Central memory CD8-positive, alpha-beta T cell (primary cell): ENCODE measurements around the gene XRN2.

Experiments
- ATAC-seq: fragments of 150-1000 bp; cut with Tn5 transposase; replicated peaks from 2 replicates; pipeline ENCODE4 v1.10.0; 2022; ENCODE audit warnings: mild to moderate bottlenecking, moderate FRiP score, moderate number of reproducible peaks; ENCODE audit not compliant: poor library complexity, severe bottlenecking; ENCODE audit errors: extremely low read depth
- DNase-seq, 2 donors: peaks; one replicate each; pipeline ENCODE4 v3.0.0; 2021; ENCODE audit warnings: low spot score in 2 of 2
- H3K27ac Mint-ChIP-seq: one replicate; pipeline ENCODE4 v1.8.0; 2022; ENCODE audit warnings: low read depth, mild to moderate bottlenecking, moderate library complexity, mixed read lengths
- H3K27me3 Mint-ChIP-seq: one replicate; pipeline ENCODE4 v1.8.0; 2022; ENCODE audit warnings: mixed read lengths
- H3K36me3 Mint-ChIP-seq: one replicate; pipeline ENCODE4 v1.8.0; 2022; ENCODE audit warnings: mild to moderate bottlenecking, moderate library complexity, mixed read lengths; ENCODE audit not compliant: insufficient read depth
- H3K4me1 Mint-ChIP-seq: one replicate; pipeline ENCODE4 v1.8.0; 2022; ENCODE audit warnings: mixed read lengths
- H3K4me3 Mint-ChIP-seq: one replicate; pipeline ENCODE4 v1.8.0; 2022; ENCODE audit warnings: mild to moderate bottlenecking, moderate library complexity, mixed read lengths
- H3K9me3 Mint-ChIP-seq: one replicate; pipeline ENCODE4 v1.8.0; 2022; ENCODE audit warnings: mixed read lengths

Gene XRN2

GRCh38 chr20:21309678-21310467, 6.7 kb downstream of the XRN2 start:
- Mint-ChIP-seq H3K27me3 (no peaks in the 10 kb centered on the region), H3K4me1 (peaks cover 68% of the 10 kb centered on the region), H3K9me3 (no peaks in the 10 kb centered on the region), H3K36me3 (peaks cover 10% of the 10 kb centered on the region), H3K27ac (no peak overlapping the region), H3K4me3 (no peak overlapping the region)
- ATAC-seq, result no peak
- DNase-seq, result no peak

- Mint-ChIP-seq H3K4me3 (no peak overlapping the region), H3K27me3 (no peaks in the 10 kb centered on the region), H3K9me3 (no peaks in the 10 kb centered on the region), H3K27ac (peak overlapping the region; percentile 51), H3K4me1 (peaks cover 88% of the 10 kb centered on the region), H3K36me3 (peaks cover 9% of the 10 kb centered on the region)
- DNase-seq (no peak), ATAC-seq (no peak)
These were observed 9.8 kb downstream of the XRN2 start for GRCh38 chr20:21312813-21313474.

- no peak overlapping the region for H3K4me3 Mint-ChIP-seq
- no peak overlapping the region for H3K27ac Mint-ChIP-seq
- no peaks in the 10 kb centered on the region for H3K9me3 Mint-ChIP-seq
- no peaks in the 10 kb centered on the region for H3K27me3 Mint-ChIP-seq
- ATAC-seq (no peak), DNase-seq (no peak)
- H3K4me1 Mint-ChIP-seq, result peaks cover 80% of the 10 kb centered on the region
- H3K36me3 Mint-ChIP-seq, result peaks cover 5% of the 10 kb centered on the region
These were observed 12.0 kb downstream of the XRN2 start for GRCh38 chr20:21315138-21315537.

GRCh38 chr20:21322083-21322710, 19.1 kb downstream of the XRN2 start:
- no peak for ATAC-seq

GRCh38 chr20:21322921-21323331, 19.8 kb downstream of the XRN2 start:
- Mint-ChIP-seq H3K27ac (peak overlapping the region; percentile 7), H3K36me3 (peaks cover 8% of the 10 kb centered on the region), H3K4me1 (peaks cover 66% of the 10 kb centered on the region), H3K9me3 (no peaks in the 10 kb centered on the region), H3K27me3 (no peaks in the 10 kb centered on the region), H3K4me3 (peak overlapping the region; percentile 49)
- no peak for DNase-seq
- peak; percentile 52 for ATAC-seq

More at GRCh38 chr20:21322083-21322710, 19.1 kb downstream of the XRN2 start:
- Mint-ChIP-seq H3K4me1 (peaks cover 72% of the 10 kb centered on the region), H3K27me3 (no peaks in the 10 kb centered on the region), H3K36me3 (peaks cover 5% of the 10 kb centered on the region), H3K9me3 (no peaks in the 10 kb centered on the region), H3K4me3 (no peak overlapping the region), H3K27ac (peak overlapping the region; percentile 7)
- DNase-seq, result no peak

GRCh38 chr20:21323640-21324039, 20.5 kb downstream of the XRN2 start:
- Mint-ChIP-seq H3K4me3 (peak overlapping the region; percentile 49), H3K27me3 (no peaks in the 10 kb centered on the region), H3K36me3 (peaks cover 14% of the 10 kb centered on the region), H3K9me3 (no peaks in the 10 kb centered on the region), H3K4me1 (peaks cover 66% of the 10 kb centered on the region), H3K27ac (peak overlapping the region; percentile 7)
- DNase-seq, result no peak
- no peak for ATAC-seq

GRCh38 chr20:21324126-21324525, 21.0 kb downstream of the XRN2 start:
- no peak for DNase-seq
- no peaks in the 10 kb centered on the region for H3K9me3 Mint-ChIP-seq
- peaks cover 16% of the 10 kb centered on the region for H3K36me3 Mint-ChIP-seq
- peak overlapping the region; percentile 33 for H3K4me3 Mint-ChIP-seq
- ATAC-seq, result no peak
- no peaks in the 10 kb centered on the region for H3K27me3 Mint-ChIP-seq
- H3K4me1 Mint-ChIP-seq, result peaks cover 65% of the 10 kb centered on the region
- peak overlapping the region; percentile 65 for H3K27ac Mint-ChIP-seq

GRCh38 chr20:21325296-21325695, 22.2 kb downstream of the XRN2 start:
- no peak for DNase-seq
- Mint-ChIP-seq H3K36me3 (peaks cover 23% of the 10 kb centered on the region), H3K9me3 (no peaks in the 10 kb centered on the region), H3K27me3 (no peaks in the 10 kb centered on the region), H3K27ac (peak overlapping the region; percentile 65), H3K4me3 (peak overlapping the region; percentile 15), H3K4me1 (peaks cover 65% of the 10 kb centered on the region)
- no peak for ATAC-seq

GRCh38 chr20:21326700-21327099, 23.6 kb downstream of the XRN2 start:
- Mint-ChIP-seq H3K27ac (no peak overlapping the region), H3K4me3 (no peak overlapping the region)
- ATAC-seq, result no peak

GRCh38 chr20:21336455-21337151, 33.5 kb downstream of the XRN2 start:
- H3K4me1 Mint-ChIP-seq, result peaks cover 21% of the 10 kb centered on the region
- H3K27ac Mint-ChIP-seq, result no peak overlapping the region
- peaks cover 68% of the 10 kb centered on the region for H3K36me3 Mint-ChIP-seq
- DNase-seq, result no peak
- no peak overlapping the region for H3K4me3 Mint-ChIP-seq
- no peaks in the 10 kb centered on the region for H3K9me3 Mint-ChIP-seq
- no peaks in the 10 kb centered on the region for H3K27me3 Mint-ChIP-seq
- ATAC-seq, result no peak

More at GRCh38 chr20:21326700-21327099, 23.6 kb downstream of the XRN2 start:
- Mint-ChIP-seq H3K27me3 (no peaks in the 10 kb centered on the region), H3K4me1 (peaks cover 57% of the 10 kb centered on the region), H3K36me3 (peaks cover 28% of the 10 kb centered on the region), H3K9me3 (no peaks in the 10 kb centered on the region)
- DNase-seq, result no peak

GRCh38 chr20:21338291-21338690, 35.2 kb downstream of the XRN2 start:
- no peak overlapping the region for H3K27ac Mint-ChIP-seq
- H3K4me1 Mint-ChIP-seq, result peaks cover 21% of the 10 kb centered on the region
- no peak for ATAC-seq
- no peak overlapping the region for H3K4me3 Mint-ChIP-seq
- peaks cover 62% of the 10 kb centered on the region for H3K36me3 Mint-ChIP-seq
- H3K27me3 Mint-ChIP-seq, result no peaks in the 10 kb centered on the region
- H3K9me3 Mint-ChIP-seq, result no peaks in the 10 kb centered on the region
- DNase-seq, result no peak

GRCh38 chr20:21339499-21339898, 36.4 kb downstream of the XRN2 start:
- ATAC-seq (no peak), DNase-seq (no peak)
- Mint-ChIP-seq H3K4me1 (peaks cover 21% of the 10 kb centered on the region), H3K4me3 (no peak overlapping the region), H3K9me3 (no peaks in the 10 kb centered on the region), H3K27me3 (no peaks in the 10 kb centered on the region), H3K36me3 (peaks cover 58% of the 10 kb centered on the region), H3K27ac (no peak overlapping the region)
